Dermis microvascular lymphatic vessel endothelial cell (primary cell): ENCODE results near the gene CAPN7. TPM values are rescaled to one million over a fixed set of nuclear protein-coding genes. Genes with fewer than 3 reads are reported as not detected.
A peak's percentile ranks its signal among the peaks of the same experiment; 100 is the strongest.

ENCODE experiments used
- DNase-seq, 2 donors: peaks; one replicate each; pipeline versions ENCODE4 v3.0.0 to v3.0.0-alpha.2; 2010; ENCODE audit warnings: low read depth in 2 of 2
- total RNA-seq: library from RNA; depleted of rRNA; stranded (reverse); fragments of >200 nt; gene quantifications from 2 replicates; pipeline ENCODE4 v1.2.1, GENCODE V29; 2014

Gene CAPN7
- total RNA-seq, 1 donor from 2014 or later = 21.1 TPM

DNA sequence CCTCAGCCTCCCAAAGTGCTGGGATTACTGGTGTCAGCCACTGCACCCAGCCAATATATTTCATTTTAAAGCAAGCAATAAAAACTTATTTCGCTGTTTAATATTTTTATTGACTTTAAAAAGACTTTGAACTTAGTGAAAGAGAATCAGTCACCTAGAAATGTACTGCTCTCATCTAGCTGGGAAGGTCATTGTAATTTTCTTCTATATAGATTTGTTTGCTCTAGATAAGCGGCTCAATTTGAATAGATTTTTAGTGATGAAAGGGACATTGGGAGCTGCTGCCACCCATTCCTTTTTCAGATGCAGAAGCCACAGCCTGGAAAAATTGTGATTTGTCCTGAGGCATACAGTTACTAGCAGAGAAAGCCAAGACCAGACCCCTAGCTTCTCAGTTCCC, 40.1 kb downstream of the CAPN7 start:
- DNase-seq = no peak

DNA sequence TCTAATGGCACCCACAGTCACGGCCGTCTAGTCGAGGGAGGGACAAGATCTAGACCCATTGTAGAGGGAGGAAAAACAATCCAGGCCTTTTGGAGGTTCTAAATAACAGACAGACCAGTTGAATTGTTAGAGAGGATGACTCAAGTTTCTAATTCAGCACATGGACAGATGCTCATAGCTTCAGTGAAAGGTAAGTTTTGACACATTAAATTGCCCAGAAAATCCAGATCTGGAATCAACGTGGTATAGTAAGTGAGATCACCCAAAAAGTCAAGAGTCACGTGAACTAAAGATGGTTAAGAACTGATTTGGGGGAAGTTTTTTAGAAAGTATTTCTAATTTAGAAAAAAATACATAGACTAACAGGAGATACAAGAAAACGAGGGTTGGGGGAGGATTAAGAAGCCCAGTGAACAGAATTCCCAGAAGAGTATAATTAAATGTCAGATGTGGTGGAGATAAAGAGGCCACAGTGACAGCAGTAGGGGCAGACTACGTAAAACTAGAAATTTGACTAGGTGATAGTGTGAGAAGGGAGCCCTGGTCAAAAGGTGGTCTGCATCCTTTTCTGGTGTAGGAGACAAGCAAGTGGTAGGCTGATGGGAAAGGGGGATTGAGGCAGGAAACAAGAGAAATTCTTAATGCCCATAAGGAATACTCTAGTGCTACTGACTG, 47.1 kb downstream of the CAPN7 start:
- DNase-seq = no peak

DNA sequence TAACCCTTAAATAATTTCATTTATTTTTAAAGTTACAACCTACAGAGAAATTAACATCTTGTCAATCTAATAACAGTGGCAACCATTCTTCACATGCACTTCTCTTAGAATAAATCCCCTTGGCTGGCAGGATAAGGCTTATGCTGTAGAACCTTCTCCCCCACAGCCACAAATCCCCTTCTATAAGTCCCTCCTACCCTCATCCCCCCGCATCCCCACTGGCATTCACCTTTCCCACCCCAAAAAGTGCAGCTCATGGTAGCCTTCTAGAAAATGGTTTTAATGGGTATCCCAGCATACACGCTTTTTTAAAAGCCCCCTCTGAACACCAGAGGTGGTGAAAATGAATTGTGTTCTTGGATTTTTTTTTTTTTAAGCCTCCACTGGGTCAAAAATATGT, 49.2 kb downstream of the CAPN7 start:
- DNase-seq = no peak

DNA sequence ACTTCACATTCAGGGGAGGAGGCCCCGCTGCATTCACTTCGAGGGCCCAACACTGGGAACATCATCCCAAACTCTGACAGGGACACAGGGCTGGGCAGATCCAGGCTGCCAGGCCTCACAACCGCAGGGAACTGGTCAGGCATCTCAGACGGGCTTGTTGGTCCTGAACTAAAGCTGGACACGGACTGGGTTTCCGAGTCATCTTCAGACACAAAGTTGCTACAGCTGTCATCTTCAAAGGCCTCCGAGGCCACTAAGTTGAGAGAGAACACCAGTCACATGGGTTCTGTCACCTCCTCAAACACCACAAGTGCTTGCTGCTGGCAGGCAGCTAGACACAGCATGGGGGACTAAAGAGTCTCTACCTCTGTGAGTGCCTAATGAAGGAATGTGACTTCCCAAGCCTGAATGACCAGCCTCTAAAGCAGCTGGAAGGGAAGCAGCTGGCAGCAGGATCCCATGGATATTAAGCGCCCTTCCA, 50.9 kb downstream of the CAPN7 start:
- DNase-seq = no peak

DNA sequence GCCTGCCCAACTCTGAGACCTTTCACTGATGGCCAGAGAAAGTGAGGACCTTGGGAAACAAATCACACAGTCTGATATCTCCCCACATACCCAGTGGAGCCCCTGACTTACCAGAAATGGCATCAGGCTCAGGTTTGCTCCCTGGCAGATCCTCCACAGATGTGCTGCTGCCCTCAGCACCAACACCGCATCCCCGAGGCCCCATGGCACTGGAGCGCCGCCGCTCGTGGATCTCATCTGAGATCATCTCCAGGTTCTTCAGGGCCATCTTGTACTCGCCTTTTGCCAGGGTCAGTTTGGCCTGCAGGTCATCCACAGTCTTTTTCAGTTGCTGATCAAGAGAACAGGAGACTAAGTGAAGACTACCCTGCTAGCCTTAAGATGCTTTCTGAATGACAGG, 52.7 kb downstream of the CAPN7 start:
- no peak for DNase-seq

DNA sequence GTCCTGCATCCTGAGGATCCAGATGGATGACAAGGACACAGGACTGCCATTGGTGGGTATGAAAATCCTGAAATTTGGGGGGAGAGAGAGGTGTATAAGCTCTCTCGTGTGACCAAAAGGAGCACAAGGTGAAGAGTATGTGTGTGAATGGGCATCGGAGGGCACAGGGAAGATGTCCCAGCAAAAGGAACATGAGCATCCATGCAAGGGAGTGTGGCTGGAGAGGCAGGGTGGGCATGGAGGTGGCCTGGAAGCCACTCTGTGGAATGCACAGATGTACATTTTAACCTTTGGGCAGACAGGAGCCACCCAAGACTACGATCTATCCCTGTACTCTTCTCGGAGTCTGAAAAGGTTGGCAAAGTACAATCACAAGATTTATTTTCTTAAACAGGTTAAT, 54.5 kb downstream of the CAPN7 start:
- no peak for DNase-seq

DNA sequence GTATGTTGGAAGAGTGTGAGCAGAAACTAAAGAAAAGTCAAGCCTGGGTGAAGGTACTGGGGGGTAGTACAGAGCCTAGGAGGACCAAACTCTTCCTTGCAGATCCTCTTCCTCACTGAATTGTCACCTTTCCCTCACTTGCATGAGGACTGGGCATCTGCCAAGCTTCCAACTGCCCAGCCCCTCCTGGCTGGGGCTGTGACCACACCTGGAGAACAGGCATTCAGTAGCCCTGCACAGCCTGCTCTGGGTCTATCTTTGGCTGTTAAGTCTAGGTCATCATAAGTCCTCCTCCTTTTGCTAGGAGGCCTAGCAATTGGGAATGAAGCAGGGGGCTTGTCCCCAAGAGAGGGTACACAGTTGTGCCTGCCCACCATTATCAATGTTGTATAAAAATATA, 55.2 kb downstream of the CAPN7 start:
- no peak for DNase-seq

DNA sequence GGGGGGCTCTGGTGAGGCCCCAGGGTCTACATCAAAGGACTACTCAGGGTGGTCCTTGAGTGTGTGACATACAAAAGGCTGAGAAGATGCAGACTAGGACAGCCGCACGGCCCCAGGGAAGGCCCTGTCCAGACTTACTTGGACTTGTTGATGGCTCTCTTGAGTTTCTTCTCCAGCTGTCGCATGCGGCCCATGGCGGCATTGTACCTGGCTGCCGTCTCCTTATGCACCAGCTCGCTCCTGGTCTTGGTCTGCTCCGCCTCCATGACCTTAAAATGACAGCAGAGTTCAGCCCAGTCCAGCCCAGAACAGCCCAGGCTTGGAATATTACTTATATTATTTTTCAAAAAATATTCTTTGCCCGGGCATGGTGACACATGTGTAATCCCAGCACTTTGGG, 56.0 kb downstream of the CAPN7 start:
- DNase-seq = no peak

DNA sequence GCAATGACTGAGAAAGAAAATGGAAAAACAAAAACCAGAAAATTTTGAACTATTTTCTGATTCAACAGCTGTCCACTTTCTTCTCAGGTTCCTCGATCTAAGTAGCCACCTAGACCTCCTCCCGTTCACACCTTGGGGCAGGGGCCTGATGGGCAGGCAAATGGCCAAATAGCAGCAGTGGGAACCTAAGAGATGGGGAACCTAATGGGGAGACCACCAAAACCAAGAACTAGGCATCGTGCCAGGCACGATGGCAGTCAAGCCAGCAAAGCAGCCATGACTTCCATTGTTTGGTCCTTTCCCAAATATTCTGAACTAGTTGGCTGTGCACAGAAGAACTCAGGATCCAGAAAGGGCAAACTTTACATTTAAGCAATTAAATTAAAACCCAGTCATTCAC, 57.1 kb downstream of the CAPN7 start:
- DNase-seq = no peak

DNA sequence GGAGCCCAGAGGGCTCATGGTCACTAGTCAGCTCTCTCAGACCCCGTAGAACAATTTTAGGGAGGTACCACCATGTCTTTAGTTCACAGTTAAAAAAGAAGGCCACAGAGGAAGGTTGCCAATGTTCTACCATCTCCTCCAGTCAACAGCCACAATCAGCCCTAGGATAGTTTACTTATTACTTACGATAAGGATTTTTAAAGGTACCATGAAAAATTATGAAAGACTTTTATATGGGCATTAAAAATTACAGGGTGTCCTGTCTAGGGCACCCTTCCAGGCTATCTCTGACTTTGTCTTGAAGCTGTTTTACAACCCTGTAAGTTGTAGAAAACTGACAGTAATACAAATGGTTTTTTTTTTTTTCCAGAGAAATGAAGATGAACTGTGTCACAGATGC, 57.9 kb downstream of the CAPN7 start:
- DNase-seq = no peak

DNA sequence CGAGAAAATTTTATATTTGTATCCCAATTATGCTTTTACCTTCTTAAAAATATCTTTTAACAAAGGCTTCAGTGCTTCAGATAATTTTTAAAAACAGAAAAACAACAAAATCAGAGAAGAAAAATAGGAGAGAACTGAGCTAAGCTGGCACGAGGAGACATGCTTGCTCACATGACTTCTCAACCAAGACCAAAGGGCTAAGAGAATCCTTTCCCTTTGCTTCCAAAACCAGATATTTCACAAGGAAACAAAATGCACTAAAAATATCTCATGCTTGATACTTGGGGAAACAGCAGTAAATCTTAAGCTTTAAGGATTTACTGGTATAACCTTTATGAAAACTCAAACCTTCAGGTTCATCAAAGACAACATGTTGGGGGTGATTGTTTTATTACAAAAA, 58.4 kb downstream of the CAPN7 start:
- no peak for DNase-seq

DNA sequence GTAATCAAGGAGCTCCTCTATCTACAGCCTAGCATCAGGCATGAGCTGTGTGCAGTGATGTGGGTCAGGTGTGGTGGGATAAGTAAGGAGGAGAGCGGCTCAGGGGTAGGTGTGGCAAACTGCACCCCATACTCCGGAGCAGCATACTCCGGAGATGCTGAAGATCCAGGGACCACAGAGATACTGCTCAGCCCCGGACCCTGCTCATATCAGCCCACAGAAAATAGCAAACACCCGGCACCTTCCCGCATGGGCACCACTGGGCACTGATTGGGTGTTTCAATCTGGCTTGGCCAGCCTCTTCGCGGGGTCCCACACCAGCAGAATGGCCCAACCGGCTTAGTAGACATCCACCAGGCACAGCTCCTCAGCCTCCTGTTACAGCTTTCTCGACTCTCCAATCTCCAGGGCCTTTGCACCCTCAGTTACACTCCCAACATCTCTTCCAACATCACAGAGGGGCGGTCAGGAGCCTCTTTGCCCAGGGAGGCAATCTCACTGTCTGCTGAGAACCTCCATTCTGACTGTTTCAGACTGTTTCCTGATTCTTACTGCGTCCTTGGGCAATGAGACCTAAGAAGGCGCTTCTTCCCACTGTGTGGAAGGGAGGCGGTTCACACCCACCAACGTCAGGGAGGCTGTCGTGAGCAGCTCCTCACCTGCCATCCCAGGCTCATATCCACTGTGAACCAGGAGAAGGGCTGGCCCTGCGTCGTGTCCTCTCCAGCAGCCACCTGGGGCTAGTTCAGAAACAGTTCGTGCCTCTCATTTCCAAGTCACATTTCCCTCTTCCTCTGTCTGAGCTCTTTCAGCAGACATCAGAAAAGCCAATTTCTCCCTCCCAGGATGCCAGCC, 59.8 kb downstream of the CAPN7 start:
- no peak for DNase-seq

DNA sequence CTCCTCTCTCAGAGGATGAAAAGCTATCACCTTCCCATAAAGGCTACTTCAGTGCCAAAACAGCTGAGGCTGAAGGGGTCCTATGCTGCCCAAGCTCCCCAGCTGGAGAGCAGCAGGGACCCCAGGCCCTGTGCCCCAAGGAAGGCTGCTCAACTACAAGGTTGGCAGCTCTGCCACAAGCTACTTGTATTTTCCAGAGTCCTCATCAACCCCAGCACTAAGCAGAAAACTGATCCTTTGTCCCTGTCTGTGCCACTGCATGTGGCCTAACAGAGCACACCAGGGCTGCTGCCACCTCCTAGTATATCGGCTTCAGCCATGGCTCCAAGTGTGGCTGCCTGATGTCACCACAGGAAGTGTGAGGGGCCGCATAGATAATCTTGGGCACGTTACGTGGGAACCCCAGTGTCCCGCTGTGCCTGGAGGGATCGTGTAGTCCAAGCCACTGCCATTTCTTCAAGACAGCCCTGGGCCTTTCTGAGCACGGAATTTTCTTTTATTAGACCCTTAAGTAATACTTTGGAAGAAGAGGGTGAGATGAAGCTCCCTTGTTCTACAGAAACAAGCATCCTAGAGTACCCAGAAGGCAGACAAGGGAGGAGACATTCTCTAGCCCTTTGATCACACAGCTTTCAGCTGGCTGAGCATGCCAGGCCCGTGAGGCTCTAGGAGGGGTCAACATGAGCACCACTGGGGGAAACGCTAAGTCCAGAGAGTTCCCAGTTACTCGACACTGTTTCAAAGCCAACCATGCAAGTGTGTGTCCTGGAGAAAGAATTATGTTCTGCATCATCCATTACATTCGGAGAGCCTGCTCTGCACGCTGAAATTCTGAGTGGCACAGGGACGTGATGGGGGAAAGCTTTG, 60.7 kb downstream of the CAPN7 start:
- DNase-seq = no peak

DNA sequence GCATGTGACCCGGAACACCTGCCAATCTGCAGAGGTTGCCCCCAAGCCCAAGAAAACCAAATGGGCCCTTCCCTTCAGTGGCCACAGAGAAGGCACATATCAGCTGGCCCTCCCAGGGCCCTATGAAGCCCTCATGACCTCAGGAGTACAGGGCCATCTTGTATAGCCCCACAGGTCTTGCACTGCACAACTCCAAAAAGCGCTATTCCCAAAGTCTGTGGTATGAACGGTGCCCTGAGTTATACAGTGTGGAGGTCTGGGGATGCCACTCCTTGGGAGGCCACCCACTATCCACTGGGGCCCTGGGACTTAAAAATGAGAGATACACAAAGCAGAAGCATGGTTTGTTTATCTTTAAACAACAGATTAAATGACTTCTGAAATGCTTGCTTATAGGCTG, 61.5 kb downstream of the CAPN7 start:
- DNase-seq = no peak

DNA sequence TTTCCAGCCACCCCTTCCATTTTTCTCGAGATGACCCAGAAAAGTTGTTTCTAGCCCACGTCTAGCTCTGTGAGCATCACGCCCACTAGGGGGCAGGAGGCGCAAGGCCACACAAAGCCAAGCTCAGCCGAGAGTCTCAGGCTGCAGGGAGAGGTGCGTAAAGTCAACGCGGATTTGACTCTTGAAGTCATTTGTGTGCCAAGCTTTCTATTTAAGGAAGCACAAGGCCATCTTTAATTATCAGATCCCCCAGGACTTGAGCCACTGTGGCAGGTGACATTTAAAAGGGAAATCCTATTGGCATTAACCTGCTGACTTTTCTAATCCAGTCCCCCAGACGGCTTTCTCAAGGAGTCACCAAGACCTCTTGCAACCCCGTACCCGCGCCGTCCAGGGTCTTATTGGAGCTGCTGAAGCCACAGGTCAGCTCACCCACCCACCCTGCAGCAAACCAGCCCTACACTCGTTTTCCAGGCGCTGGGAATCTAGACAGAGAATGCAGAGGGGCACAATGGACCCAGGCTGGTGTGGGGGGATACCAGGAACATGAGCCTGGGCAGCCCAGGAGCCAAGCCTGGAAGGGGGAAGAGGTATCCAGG, 62.1 kb downstream of the CAPN7 start:
- peak; percentile 62 to 85 for DNase-seq

DNA sequence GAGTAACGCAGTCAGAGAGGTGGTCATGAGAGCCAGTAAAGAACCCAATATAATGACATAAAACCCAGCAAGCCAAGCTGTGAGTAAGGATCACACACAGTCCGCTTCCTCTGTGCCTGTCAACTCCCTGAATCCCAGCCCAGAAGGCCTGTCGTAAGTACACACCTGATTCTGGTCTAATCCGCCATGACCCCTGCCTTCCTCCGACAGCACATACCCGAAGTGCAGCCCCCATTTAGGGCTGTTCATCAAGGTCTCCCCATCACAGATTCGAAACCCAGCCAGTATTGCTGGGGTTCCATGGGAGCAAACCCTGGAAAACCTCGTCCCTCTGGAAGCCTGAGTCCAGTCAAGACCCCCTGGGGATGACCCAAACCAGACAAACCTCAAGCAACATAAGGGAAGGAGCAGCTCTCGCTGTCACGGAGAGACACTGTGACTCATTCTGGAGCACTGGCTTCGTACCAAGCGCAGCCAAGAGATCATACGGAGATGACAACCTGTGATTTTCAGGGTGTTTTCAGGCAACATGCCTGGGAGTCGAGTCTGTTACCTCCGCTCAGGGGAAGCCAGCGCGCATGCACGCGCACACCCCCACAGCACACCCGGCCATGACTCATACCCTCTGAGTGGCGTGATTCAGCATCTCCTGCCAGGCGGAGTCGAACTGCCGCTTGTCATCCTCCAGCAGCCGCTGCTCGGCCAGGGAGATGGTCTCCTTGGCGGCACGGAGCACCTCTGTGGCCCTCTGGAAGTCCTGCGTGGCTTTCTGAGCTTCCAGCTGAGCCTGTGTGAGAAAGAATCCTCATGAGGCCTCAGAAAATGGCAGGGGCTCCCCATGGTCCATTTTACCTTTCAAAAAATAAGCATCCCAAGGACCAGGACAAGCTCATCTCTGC, 63.3 kb downstream of the CAPN7 start:
- peak; percentile 79 to 97 for DNase-seq

DNA sequence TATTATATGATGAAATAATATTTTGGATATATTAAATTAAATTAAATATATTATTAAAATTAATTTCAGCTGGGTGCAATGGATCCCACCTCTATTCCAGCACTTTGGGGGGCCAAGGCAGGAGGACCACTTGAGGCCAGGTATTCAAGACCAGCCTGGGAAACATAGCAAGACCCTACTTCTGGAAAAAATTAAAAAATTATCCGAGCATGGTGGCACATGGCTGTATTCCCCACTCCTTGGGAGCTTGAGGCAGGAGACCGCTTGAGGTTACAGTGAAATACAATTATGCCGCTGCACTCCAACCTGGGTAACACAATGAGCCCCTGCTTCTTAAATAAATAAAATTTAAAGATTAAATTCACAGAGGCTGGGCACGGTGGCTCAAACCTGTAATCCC, 65.0 kb downstream of the CAPN7 start:
- no peak for DNase-seq

DNA sequence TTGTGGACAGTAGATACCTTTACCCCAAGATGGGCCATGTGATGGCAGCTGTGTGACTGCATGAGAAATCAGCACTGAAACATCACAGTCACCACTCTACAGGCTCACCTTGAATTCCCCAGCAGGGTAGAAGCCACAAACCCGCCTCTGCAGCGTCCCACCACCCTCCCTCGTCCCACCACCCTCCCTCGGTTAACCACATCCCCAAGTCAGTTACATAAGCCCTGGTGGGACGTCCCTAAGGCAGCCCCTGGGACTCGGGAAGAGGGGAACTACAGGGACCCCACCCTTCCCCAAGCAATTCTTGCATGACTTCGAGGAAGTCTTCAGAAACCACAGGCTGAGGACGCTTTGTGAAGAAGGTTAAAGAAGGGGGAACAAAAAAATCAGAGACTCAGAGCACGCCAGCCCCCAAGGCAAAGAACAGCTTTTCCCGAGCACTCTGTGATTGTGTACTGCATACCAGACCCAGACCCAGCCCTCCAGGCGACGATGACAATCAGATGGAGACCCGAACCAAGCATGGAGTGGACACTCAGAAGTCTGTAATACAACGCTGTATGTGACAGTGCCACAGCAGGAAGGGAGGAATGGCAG, 65.8 kb downstream of the CAPN7 start:
- no peak for DNase-seq

DNA sequence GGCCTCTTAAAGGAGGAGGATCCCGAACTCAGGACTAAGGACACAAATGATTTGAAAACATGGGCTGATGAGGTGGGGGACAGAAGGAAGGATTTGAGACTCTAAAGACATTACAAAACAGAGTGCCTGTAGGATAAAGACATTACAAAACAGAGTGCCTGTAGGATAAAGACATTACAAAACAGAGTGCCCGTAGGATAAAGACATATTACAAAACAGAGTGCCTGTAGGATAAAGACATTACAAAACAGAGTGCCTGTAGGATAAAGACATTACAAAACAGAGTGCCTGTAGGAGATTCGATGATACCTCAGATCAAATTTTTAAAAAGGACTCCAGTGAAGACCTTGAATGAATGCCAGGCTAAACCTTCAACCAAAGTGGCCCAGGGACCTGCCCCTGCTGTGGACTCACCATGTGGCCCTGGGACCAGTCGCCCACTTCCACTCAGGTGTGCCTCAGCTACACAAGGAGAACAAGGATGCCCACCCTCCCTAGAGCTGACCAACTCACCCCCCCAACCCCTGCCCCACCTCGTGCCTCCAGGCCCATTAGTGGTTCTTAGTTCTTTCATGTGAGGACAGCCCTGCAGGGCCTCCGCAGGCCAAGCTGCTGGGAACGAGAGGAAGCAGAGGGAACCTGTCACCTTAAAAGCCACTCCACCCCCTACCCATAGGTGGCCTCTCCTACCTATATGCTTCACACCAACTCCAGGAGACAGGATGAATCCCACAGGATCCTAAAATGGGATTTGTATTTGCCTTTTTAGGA, 66.6 kb downstream of the CAPN7 start:
- DNase-seq = no peak
